ENCODE measurements around the gene PDE4D.

DNA sequence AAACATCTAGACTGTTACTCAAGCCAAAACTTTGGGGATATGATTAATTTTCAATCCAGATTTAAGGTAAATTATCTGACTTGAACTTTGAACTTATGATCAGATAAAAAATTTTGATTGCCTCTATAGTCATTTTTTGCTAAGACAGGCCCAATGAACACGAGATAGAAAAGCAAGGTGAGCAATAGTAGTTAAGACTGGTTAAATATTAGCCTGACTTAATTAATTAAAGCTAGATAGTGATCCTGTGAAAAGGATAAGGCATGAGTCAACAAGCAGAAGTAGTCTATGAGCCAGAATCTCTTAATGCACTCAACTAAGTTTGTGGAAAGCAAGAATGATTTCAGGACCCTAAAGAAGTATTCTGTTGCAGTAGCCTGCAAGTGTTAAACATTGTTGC lies 66.5 kb downstream of the PDE4D start:
- TF ChIP-seq EZH2phosphoT487 (IDR thresholded peaks at IDR 0.05; ENCODE audit: insufficient read depth, low read depth), result no peak
- TF ChIP-seq EZH2 (IDR thresholded peaks at IDR 0.05; ENCODE audit: insufficient read depth, poor library complexity, severe bottlenecking), result no peak

Measured in GM23248 (cell line).